ENCODE measurements around the gene ZSWIM5. TPM values are rescaled to one million over a fixed set of nuclear protein-coding genes. Genes with fewer than 3 reads are reported as not detected.
A peak's percentile ranks its signal among the peaks of the same experiment; 100 is the strongest.

The ZSWIM5 gene
- total and polyA plus RNA-seq, 9 of the 15 experiments (the other 6 are each of a cell fraction or from before 2014, with no cell fraction given): under 0.01 to 0.07 (median 0.03) TPM; not detected in 3

DNA sequence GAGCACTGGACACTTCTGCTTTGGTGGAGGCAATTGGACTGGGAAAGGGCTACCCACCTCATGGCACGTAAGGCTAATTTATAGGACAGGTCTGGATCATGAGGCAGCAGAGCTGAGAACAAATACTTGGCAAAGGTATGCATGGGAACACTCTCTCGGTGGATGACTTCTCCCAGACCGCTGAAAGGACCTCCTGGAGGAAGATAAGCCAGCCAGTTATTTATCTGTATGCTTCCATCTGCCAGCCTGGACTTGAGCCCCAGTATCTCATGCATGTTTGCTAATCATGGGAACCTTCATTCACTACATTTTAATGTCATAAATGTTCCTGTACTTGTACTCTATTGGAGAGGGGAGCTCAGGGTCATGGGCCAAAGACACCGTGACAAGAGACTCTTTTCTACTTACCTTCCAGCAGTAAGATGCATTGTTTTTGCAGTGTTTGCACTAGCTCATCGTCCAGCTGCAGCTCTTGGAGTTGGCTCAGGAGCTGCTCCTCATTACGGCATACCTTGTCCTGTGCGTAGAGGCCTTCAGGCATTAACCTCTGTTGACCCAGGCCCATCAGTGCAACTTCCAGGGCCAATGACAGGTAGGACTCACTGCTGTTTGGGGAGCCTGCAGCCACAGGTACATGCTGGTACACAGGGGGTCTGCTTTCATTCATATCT is 170.6 kb downstream of the ZSWIM5 start (continued):
- TF ChIP-seq CREB3 (tag; conservative IDR thresholded peaks at IDR 0.05; ENCODE audit: low read depth) (0 out of 2 replicates have a peak, but pooled peaks have one; percentile 9), RBM39 (optimal IDR thresholded peaks at IDR 0.05; ENCODE audit: low read depth, low read length) (no peak), CBFA2T2 (conservative IDR thresholded peaks at IDR 0.05) (peak; percentile 94), DIDO1 (tag; IDR thresholded peaks at IDR 0.05; ENCODE audit: low read depth) (no peak), RCOR1 (IDR thresholded peaks at IDR 0.05; ENCODE audit: borderline replicate concordance in 1 of 2, low read depth in 2 of 2, low read length in 2 of 2) (peak; percentile 78 to 98; a peak in 3 of 4 replicates), PYGO2 (tag; IDR thresholded peaks at IDR 0.05) (no peak), TEAD4 (IDR thresholded peaks at IDR 0.05; ENCODE audit: low read length) (peak; percentile 98), TEAD4 (CRISPR knock-in tag; IDR thresholded peaks at IDR 0.05; ENCODE audit: borderline replicate concordance) (no peak), PHTF2 (CRISPR knock-in tag; IDR thresholded peaks at IDR 0.05) (no peak), ZSCAN32 (CRISPR knock-in tag; IDR thresholded peaks at IDR 0.05) (no peak), KLF1 (tag; IDR thresholded peaks at IDR 0.05) (no peak), ILK (tag; IDR thresholded peaks at IDR 0.05; ENCODE audit: borderline replicate concordance, low read depth) (no peak), TBL1XR1 (IDR thresholded peaks at IDR 0.05; ENCODE audit: low read length in 2 of 2) (peak in 1 of 2 experiments; percentile 59; a peak in 2 of 4 replicates), ZZZ3 (IDR thresholded peaks at IDR 0.05) (no peak), HIVEP1 (CRISPR knock-in tag; IDR thresholded peaks at IDR 0.05) (no peak), NR4A1 (CRISPR knock-in tag; IDR thresholded peaks at IDR 0.05) (no peak), NR4A1 (tag; IDR thresholded peaks at IDR 0.05) (no peak), ERF (CRISPR knock-in tag; IDR thresholded peaks at IDR 0.05) (no peak), RNF2 (IDR thresholded peaks at IDR 0.05) (0 out of 2 replicates have a peak, but pooled peaks have one; percentile 40), U2AF1 (optimal IDR thresholded peaks at IDR 0.05; ENCODE audit: low read depth, low read length) (no peak), ESRRA (IDR thresholded peaks at IDR 0.05; ENCODE audit: borderline replicate concordance, low read depth) (peak; percentile 63; the same call in 1 of the 2 replicates), CTBP1 (IDR thresholded peaks at IDR 0.05; ENCODE audit: borderline replicate concordance) (peak; percentile 99), ZNF263 (CRISPR knock-in tag; IDR thresholded peaks at IDR 0.05; ENCODE audit: borderline replicate concordance) (peak; percentile 83; the same call in 1 of the 2 replicates), ATF7 (IDR thresholded peaks at IDR 0.05) (peak; percentile 48; the same call in 1 of the 2 replicates), BRD9 (IDR thresholded peaks at IDR 0.05; ENCODE audit: low read depth, partially characterized antibody) (no peak), HOXB6 (CRISPR knock-in tag; IDR thresholded peaks at IDR 0.05; ENCODE audit: borderline replicate concordance) (no peak), ZNF444 (CRISPR knock-in tag; IDR thresholded peaks at IDR 0.05) (no peak), JUND (IDR thresholded peaks at IDR 0.05; ENCODE audit: borderline replicate concordance, low read depth, low read length) (peak; percentile 77; the same call in 1 of the 2 replicates), JUND (tag; IDR thresholded peaks at IDR 0.05; ENCODE audit: borderline replicate concordance, low read depth, low read length) (peak; percentile 43; the same call in 1 of the 3 replicates)
- TF ChIP-seq, protein P1, sequence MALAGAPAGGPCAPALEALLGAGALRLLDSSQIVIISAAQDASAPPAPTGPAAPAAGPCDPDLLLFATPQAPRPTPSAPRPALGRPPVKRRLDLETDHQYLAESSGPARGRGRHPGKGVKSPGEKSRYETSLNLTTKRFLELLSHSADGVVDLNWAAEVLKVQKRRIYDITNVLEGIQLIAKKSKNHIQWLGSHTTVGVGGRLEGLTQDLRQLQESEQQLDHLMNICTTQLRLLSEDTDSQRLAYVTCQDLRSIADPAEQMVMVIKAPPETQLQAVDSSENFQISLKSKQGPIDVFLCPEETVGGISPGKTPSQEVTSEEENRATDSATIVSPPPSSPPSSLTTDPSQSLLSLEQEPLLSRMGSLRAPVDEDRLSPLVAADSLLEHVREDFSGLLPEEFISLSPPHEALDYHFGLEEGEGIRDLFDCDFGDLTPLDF (CRISPR knock-in tag; IDR thresholded peaks at IDR 0.05): no peak
